ENCODE data around the gene RORC. TPM values are rescaled to one million over a fixed set of nuclear protein-coding genes. Genes with fewer than 3 reads are reported as not detected.
"Not testable (repeated sequence)": the region's sequence is repeated elsewhere in the genome, so short reads cannot be mapped to it uniquely, and the experiment has no call there.

Gene RORC
- total and polyA plus RNA-seq, 2 of the 8 experiments (the other 6 are each of a cell fraction or from before 2014, with no cell fraction given), result 0.44 to 0.54 TPM

- H3K18ac ChIP-seq (ENCODE audit: extremely low read depth, low read length); H3K4me2 ChIP-seq (ENCODE audit: insufficient read depth in 1 of 2, low read depth in 2 of 2, low read length in 2 of 2); H3K79me1 ChIP-seq (ENCODE audit: low read depth, low read length); H2BK5ac ChIP-seq (ENCODE audit: low read depth, low read length); H3K79me2 ChIP-seq (ENCODE audit: control insufficient read depth in 1 of 2, insufficient read depth in 2 of 2, low read length in 2 of 2); H3K14ac ChIP-seq (ENCODE audit: insufficient read length); H4K8ac ChIP-seq (ENCODE audit: extremely low read depth, insufficient read depth, low read length); H2BK20ac ChIP-seq (ENCODE audit: low read length); H4K91ac ChIP-seq (replicated peaks; ENCODE audit: insufficient read length, low read length); H3K4ac ChIP-seq (replicated peaks; ENCODE audit: insufficient read length, low read depth, low read length); H3K23me2 ChIP-seq (ENCODE audit: low read depth, low read length); H3K9me3 ChIP-seq (ENCODE audit: insufficient read depth in 2 of 2, low read depth in 1 of 2, low read length in 1 of 2); H3K4me1 ChIP-seq (replicated peaks in 1 of 4; ENCODE audit: control insufficient read depth in 3 of 4, insufficient read depth in 4 of 4, low read length in 3 of 4); H3K27ac ChIP-seq (ENCODE audit: low read depth, low read length); H2BK120ac ChIP-seq (replicated peaks; ENCODE audit: low read depth, low read length); H2AFZ ChIP-seq (ENCODE audit: low read length); H2AK5ac ChIP-seq (ENCODE audit: low read depth, low read length); H3K23ac ChIP-seq (ENCODE audit: insufficient read length); FAIRE-seq; H3K9ac ChIP-seq (replicated peaks in 1 of 4; ENCODE audit: extremely low read depth in 1 of 4, low read depth in 3 of 4, low read length in 3 of 4); H3K36me3 ChIP-seq (ENCODE audit: control insufficient read depth in 2 of 4, insufficient read depth in 4 of 4, low read length in 3 of 4); H2BK15ac ChIP-seq (ENCODE audit: low read length); H2BK12ac ChIP-seq (ENCODE audit: low read depth, low read length); H4K20me1 ChIP-seq (replicated peaks in 1 of 2; ENCODE audit: control insufficient read depth in 1 of 2, insufficient read depth in 2 of 2, low read length in 2 of 2); H4K5ac ChIP-seq (ENCODE audit: insufficient read length, low read depth, low read length); H3K4me3 ChIP-seq (ENCODE audit: extremely low read depth in 1 of 4, insufficient read depth in 2 of 4, low read depth in 3 of 4, low read length in 4 of 4); DNase-seq (ENCODE audit: low read depth in 1 of 2, low spot score in 2 of 2); H3K56ac ChIP-seq (replicated peaks; ENCODE audit: insufficient read length, low read depth, low read length): not testable (repeated sequence)
- peaks cover 18 to 35% (median 31%) of the 10 kb centered on the region in 4 experiments for H3K27me3 ChIP-seq (replicated peaks in 1 of 4; ENCODE audit: control insufficient read depth in 3 of 4, extremely low read depth in 1 of 4, insufficient read depth in 3 of 4, low read length in 3 of 4)
- ChIA-PET CTCF (ENCODE audit: partially characterized antibody) (interaction anchor here (1.2 to 1.5 kb wide), 2 partner anchors 121 to 146 kb away, joined by 3 to 4 read pairs; no protein-coding TSS in a partner anchor), POLR2A (ENCODE audit: partially characterized antibody) (interaction anchor here (1.0 to 3.6 kb wide), 3 partner anchors 11 to 30 kb away, joined by 4 to 9 read pairs (median 8); partner anchors contain the start of gene C2CD4D)
- WGBS, 2 experiments (ENCODE audit: extremely low coverage in 1 of 2, insufficient coverage in 1 of 2, insufficient read length in 1 of 2, insufficient replicate concordance in 2 of 2, low coverage in 1 of 2, low lambda C conversion rate in 2 of 2, missing lambda C conversion rate in 1 of 2), result 89% methylated on average over 8 of the region's 8 CpGs; no CpG with 5 or more reads in 1 of the 2 experiments
These were observed 23.9 kb upstream of the RORC start for GRCh38 chr1:151855516-151855915.

Measured in H1 (cell line).